A549 (cell line): ENCODE results near the gene SIRT3.

ENCODE experiments used
- EP300 ChIP-seq, 2 experiments: fragments of >200 bp; sonication (Bioruptor Twin); formaldehyde crosslinking; IDR thresholded peaks; 2 replicates in 1 of 2; 3 replicates in 1 of 2; pipeline ENCODE4 v1.6.1; 2016 to 2017
- JUNB ChIP-seq: fragments of >200 bp; sonication (Bioruptor Twin); formaldehyde crosslinking; IDR thresholded peaks from 2 replicates; pipeline ENCODE4 v1.6.1; 2016
- MYC ChIP-seq: IDR thresholded peaks from 2 replicates; pipeline ENCODE4 v1.6.1; 2012; ENCODE audit warnings: mild to moderate bottlenecking, inconsistent platforms, low read length, improper control_type of control experiment, borderline replicate concordance
- NR3C1 ChIP-seq: fragments of >200 bp; sonication (Bioruptor Twin); formaldehyde crosslinking; IDR thresholded peaks from 3 replicates; pipeline ENCODE4 v1.6.1; 2017
- PHF8 ChIP-seq: fragments of 200-600 bp; sonication (generic); IDR thresholded peaks from 2 replicates; pipeline ENCODE4 v1.6.1; 2016; ENCODE audit warnings: low read depth, mild to moderate bottlenecking, antibody characterized with exemption, moderate library complexity, borderline replicate concordance
- RFX5 ChIP-seq: fragments of 450-650 bp; IDR thresholded peaks from 2 replicates; pipeline ENCODE4 v1.7.1; 2014; ENCODE audit warnings: antibody characterized with exemption, mild to moderate bottlenecking, moderate library complexity
- ZNF302 ChIP-seq: fragments of 250-450 bp; sonication (Bioruptor Pico); IDR thresholded peaks from 2 replicates; pipeline ENCODE4 v1.9.0; 2021; ENCODE audit warnings: inconsistent platforms, mild to moderate bottlenecking, moderate library complexity
- TF ChIP-seq, protein P1 (sequence below): fragments of >200 bp; sonication (Bioruptor Twin); formaldehyde crosslinking; IDR thresholded peaks from 3 replicates; pipeline ENCODE4 v1.5.1; 2016

DNA sequence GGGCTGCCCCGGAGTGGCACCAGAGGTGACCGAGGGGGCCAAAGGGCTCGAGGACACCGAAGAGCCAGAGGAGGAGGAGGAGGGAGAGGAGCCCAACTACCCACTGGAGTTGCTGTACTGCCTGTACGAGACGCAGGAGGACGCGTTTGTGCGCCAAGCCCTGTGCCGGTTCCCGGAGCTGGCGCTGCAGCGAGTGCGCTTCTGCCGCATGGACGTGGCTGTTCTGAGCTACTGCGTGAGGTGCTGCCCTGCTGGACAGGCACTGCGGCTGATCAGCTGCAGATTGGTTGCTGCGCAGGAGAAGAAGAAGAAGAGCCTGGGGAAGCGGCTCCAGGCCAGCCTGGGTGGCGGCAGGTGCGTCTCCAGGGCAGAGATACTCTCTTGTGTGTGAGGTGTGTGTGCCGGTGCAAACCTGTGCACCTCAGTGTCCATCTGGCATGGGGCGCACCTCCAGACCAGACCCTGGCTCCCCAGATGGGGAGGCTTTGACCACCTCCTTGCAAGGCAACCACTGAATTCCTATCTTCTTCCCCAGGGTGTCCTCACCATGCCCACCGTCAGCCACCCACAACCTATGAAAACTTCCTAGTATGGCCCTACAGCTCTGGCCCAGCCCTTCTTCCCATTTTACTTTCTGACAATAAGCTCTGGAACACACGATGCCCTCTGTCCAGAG lies 45.5 kb upstream of the SIRT3 start:
- TF ChIP-seq, protein P1, sequence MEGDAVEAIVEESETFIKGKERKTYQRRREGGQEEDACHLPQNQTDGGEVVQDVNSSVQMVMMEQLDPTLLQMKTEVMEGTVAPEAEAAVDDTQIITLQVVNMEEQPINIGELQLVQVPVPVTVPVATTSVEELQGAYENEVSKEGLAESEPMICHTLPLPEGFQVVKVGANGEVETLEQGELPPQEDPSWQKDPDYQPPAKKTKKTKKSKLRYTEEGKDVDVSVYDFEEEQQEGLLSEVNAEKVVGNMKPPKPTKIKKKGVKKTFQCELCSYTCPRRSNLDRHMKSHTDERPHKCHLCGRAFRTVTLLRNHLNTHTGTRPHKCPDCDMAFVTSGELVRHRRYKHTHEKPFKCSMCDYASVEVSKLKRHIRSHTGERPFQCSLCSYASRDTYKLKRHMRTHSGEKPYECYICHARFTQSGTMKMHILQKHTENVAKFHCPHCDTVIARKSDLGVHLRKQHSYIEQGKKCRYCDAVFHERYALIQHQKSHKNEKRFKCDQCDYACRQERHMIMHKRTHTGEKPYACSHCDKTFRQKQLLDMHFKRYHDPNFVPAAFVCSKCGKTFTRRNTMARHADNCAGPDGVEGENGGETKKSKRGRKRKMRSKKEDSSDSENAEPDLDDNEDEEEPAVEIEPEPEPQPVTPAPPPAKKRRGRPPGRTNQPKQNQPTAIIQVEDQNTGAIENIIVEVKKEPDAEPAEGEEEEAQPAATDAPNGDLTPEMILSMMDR = no peak
- TF ChIP-seq NR3C1 (no peak), EP300 (IDR thresholded peaks at IDR 0.05) (no peak), JUNB (no peak), ZNF302 (CRISPR knock-in tag) (no peak), MYC (no peak), PHF8 (no peak), RFX5 (no peak)
